OCI-LY7 (cell line): Measurements from ENCODE around the gene PGA5.
"Not testable (repeated sequence)": the region's sequence is repeated elsewhere in the genome, so short reads cannot be mapped to it uniquely, and the experiment has no call there.

Experiments
- EZH2phosphoT487 ChIP-seq: fragments of 200-600 bp; sonication (generic); IDR thresholded peaks from 2 replicates; pipeline ENCODE4 v1.6.1; 2018; ENCODE audit warnings: low read depth, borderline replicate concordance, mild to moderate bottlenecking, mixed run types, antibody characterized with exemption, low read length, moderate library complexity, mixed read lengths
- TF ChIP-seq, protein P1 (sequence below): fragments of 200-600 bp; sonication (generic); conservative IDR thresholded peaks from 2 replicates; pipeline ENCODE4 v1.5.1; 2014; ENCODE audit warnings: mild to moderate bottlenecking, antibody characterized with exemption, low read length, moderate library complexity, mixed read lengths

- TF ChIP-seq, protein P1, sequence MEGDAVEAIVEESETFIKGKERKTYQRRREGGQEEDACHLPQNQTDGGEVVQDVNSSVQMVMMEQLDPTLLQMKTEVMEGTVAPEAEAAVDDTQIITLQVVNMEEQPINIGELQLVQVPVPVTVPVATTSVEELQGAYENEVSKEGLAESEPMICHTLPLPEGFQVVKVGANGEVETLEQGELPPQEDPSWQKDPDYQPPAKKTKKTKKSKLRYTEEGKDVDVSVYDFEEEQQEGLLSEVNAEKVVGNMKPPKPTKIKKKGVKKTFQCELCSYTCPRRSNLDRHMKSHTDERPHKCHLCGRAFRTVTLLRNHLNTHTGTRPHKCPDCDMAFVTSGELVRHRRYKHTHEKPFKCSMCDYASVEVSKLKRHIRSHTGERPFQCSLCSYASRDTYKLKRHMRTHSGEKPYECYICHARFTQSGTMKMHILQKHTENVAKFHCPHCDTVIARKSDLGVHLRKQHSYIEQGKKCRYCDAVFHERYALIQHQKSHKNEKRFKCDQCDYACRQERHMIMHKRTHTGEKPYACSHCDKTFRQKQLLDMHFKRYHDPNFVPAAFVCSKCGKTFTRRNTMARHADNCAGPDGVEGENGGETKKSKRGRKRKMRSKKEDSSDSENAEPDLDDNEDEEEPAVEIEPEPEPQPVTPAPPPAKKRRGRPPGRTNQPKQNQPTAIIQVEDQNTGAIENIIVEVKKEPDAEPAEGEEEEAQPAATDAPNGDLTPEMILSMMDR, result not testable (repeated sequence)
- TF ChIP-seq EZH2phosphoT487, result not testable (repeated sequence)
Observed at GRCh38 chr11:61240288-61240687, 687 bp upstream of the PGA5 start.
